Stimulated activated CD4-positive, alpha-beta T cell treated with anti-CD3 and anti-CD28 coated beads, Interleukin-1b, Interleukin-23, amount 100 ng/mL, for 1 hour (primary cell): ENCODE results near the gene KIF13A.
"Not testable (repeated sequence)": the region's sequence is repeated elsewhere in the genome, so short reads cannot be mapped to it uniquely, and the experiment has no call there.

Source experiments
- DNase-seq, 2 donors: peaks; one replicate each; pipeline ENCODE4 v3.0.0-alpha.2; 2020; ENCODE audit warnings: low read depth in 2 of 2

Gene KIF13A

DNA sequence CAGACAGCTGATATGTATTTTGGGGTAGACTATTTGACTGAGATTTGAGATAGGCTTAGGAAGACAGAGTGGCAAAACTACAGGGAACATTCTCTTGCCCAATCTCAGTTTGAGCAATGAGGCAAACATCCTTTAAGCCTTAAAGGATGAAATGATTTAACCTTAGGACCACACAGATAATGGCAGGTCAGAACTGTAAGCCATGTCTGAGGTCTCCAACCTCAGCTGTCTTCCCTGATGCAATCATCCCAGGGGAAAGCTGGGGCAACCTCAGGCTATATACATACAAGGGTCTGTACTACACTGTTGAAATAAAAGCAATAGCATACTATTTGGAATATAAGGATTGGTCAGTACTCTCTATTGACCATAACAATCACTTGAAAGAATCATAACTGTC, 196.9 kb downstream of the KIF13A start:
- DNase-seq = no peak

DNA sequence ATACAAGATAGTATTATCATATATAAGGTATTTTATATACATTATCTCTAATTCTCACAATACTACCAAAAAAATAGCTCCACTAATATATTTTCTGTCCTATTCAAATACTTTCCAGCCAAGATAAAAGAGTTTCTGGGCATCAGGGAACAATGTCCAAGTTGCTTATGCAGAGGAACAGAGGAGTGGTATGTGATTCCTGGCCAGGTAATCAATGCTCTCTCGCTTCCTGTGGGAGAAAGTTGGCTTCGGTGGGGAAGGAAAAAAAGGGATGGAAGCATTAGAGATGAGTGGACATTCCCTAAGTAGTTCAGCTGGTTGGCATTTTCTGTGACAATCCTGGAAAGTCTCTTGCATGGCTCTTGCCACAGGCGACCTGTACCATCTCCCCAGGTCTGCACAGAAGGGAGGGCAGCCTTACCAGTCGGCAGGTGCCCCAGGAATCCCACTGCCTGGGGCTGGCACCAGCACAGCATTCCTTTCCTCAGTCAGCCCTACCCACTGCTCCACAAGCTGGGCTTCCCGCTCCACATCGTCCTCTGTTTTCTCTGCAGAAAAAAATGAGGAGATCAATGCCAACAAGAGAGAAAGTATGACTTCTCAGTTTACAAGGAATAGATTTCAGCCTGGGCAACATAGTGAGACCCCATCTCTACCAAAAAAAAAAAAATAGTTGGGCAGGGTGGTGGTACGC, 202.2 kb downstream of the KIF13A start:
- DNase-seq = no peak

DNA sequence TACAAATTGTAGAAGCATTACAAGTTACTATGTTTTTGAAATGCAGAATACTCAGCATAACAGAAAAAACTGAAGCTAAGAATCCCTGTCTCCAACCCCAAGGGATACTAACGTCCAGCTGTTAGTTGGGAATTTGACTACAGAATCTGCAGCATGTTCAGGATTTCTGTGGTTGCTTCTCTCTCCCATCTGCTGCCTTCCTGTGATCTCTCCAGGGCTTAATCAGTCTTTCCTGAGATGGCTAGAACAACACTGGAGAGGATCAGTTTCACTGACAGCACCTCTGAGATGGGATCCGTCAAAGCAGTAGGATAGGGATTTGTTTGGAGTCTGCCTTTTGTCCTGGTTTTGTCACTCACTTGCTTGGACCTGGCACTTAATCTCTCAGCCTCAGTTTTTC, 207.4 kb downstream of the KIF13A start:
- no peak for DNase-seq

DNA sequence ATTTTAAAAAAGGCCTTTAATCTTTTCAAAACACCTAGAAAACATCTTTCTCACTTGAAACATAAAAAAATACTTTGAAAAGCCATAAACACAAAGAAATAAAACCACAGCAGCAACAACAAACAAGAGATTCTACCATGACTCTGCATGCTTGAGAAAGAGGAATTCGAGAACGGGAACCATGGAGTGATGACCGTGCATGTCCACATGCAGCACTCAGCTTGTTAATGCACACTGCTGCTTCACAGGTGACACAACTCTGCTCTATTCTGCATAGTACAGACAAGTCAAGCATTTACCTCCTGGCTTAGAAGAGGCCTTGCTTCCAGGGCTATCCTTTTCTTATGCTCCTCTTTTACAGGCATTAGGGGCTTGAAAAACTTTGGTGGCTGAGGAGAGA, 215.8 kb downstream of the KIF13A start:
- no peak for DNase-seq

DNA sequence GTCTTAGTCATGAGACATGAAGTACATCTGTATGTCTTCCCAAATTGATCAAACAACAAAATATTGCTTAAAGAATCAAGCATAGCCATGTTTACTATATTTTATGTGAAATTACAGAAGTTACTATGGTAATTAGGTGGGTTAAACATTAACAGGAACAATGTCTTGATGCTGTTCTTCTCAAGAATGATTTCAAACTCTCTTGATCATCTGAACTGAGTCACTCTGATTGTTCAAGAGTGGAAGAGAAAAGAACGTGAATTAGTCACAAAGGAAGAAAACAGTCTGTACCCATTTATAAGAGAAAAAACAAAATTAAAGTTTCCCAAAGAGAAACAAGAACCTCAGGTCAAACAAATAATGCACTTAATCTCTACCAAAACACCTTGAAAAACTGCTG, 218.6 kb downstream of the KIF13A start:
- DNase-seq = no peak

DNA sequence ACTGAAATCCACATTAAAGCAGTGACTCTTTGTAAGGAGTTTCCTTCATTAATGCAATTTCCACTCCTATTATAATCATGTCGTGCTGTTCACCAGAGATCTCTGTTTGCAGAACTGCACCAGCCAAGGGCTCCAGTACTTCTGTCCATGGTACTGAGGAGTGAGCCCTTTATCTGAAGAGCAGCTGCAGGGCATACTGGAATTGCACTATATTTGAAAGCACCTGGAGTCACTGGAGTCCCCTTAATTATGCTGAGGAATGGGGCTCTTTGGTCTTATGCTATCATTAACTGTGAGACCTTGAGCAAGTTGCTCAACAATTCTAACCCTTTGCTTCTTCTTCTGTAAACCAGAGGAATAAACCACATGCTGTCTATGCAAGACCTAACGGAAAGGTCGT, 219.0 kb downstream of the KIF13A start:
- no peak for DNase-seq

DNA sequence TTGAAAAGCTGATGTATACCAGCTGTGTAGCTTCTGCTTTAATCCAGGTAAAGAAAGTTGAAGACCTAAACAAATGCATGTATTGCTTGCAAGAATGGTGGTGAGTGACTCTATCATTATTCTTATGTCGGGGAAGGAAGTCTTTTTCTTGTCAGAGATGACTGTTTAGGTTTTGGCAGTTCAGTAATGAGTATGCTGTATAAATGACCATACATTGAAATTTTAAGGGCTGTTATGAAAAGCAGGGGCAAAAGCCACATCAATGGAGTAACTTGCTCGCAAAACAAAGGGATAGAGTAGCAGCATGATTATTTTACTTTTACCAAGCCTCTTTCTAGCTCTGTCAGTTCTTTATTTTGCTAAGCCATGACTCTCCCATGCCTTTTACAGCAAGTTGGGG, 224.8 kb downstream of the KIF13A start:
- DNase-seq = no peak

DNA sequence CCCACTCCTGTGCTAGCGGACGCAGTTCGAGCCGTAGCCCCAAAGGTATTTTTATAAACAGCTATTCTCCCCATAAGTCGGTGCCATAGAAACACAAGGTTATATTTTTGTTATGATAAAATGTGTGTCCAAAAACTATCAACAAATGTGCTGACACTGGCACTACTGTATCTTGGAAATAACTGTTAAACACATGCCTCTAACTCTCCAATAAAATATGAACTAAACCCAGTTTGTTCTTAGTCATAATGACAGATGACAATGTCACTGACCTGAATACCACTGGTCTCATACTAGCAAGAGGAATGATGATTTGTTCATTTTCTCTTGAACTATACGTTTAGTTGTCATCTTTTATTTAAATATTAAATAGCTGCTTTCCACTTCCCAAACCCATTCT, 229.3 kb downstream of the KIF13A start:
- DNase-seq = no peak

DNA sequence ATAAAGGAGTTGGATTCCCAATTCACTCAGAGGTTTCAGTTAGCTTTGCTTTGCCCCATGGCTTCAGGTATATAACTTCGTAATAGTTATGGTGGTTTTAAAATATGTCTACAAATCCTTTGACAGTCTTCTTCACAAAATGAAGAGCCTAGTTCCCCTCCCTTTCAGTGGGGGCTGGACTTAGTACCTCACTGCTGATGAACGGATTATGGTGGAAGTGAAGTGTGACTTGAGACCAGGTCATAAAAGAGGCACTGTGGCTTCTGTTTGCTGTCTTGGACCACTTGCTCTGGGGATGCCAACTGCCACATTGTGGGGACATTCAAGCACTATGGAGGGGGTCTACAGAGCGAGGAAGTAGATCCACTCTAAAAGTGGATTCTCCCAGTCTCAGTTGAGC, 233.2 kb downstream of the KIF13A start:
- no peak for DNase-seq

DNA sequence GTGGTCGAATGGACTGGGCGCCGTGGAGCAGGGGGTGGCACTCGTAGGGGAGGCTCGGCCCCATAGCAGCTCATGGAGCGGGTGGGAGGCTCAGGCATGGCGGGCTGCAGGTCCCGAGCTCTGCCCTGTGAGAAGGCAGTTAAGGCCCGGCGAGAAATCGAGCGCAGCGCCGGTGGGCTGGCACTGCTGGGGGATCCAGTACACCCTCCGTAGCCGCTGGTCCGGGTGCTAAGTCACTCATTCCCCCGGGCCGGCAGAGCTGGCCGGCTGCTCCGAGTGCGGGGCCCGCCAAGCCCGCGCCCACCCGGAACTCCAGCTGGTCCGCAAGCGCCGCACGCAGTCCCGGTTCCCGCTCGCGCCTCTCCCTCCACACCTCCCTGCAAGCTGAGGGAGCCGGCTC, 242.1 kb downstream of the KIF13A start:
- not testable (repeated sequence) for DNase-seq

DNA sequence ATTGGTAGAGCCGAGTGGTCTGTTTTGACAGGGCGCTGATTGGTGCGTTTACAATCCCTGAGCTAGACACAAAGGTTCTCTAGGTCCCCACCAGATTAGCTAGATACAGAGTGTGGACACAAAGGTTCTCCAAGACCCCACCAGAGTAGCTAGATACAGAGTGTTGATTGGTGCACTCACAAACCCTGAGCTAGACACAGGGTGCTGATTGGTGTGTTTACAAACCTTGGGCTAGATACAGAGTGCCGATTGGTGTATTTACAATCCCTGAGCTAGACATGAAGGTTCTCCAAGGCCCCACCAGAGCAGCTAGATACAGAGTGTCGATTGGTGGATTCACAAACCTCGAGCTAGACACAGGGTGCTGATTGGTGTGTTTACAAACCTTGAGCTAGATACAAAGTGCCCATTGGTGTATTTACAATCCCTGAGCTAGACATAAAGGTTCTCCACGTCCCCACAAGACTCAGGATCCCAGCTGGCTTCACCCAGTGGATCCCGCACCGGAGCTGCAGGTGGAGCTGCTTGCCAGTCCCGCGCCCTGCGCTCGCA, 242.6 kb downstream of the KIF13A start:
- DNase-seq = not testable (repeated sequence)

DNA sequence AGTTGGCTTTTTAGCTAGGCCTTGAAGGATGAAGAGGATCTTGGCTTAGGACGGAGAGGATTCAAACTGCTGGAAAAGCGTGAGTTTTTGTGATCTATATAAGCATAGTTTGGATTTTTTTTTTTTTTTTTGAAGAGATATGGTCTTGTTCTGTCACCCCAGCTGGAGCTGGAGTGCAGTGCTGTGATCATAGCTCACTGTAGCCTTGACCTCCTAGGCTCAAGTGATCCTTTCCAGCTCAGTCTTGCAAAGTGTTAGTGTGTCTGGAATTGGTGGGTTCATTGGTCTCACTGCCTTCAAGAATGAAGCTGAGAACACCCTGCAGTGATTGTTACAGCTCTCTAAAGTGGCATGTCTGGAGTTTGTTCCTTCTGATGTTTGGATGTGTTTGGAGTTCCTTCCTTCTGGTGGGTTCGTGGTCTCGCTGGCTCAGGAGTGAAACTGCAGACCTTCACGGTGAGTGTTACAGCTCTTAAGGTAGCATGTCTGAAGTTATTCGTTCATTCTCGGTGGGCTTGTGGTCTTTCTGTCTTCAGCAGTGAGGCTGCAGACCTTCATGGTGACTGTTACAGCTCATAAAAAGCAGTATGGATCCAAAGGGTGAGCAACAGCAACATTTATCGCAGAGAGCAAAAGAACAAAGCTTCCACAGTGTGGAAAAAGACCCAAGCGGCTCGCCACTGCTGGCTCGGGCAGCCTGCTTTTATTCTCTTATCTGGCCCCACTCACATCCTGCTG, 243.2 kb downstream of the KIF13A start:
- no peak for DNase-seq

DNA sequence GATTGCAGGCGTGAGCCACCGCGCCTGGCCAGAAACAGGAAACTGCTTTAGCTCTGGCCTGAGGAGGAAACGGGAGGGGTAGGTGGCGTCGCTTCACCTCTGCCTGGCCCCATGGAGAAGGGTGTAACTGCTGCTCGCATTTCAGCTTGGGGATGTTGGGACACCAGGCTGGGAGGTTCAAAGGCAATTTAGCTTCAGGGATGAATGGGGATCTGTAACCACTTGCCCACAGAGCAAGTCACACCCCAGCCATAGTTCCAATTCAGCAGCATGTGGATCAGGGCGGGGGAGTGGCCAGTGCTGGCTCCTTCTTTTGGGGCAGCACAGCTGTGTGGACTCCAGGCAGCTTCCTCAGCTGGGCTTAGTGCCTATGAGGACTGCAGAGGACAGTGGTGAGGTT, 245.9 kb downstream of the KIF13A start:
- DNase-seq = no peak

DNA sequence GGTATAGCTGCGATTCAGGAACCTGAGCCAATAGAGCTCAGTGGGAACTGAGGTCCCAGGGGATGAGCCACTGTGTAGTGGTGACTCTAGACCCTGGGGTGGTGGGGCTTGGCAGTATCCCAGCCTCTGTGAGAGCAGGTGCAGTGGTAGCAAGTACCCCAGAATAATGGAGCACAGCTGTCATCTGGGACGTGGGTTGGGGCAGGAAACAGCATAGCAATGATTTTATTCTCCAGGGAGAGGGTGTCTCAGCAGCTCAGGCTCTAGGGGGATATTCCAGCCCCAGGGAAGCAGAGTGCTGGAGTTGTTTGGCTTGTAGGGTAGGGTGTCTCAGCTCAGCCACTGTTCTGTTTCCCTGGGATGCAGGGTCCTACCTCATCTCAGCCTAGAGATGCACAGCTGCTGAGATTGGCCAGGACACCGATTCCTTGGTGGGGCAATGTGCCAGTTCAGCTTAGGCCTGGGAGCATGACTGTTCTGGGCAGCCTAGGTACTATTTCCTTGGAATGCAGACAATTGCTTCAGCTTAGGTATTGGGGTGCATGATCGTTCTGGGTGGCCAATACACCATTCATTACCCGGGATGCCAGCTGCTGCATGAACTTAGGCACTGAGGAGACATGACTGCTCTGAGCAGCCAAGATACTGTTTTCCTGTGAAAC, 246.7 kb downstream of the KIF13A start:
- no peak for DNase-seq

DNA sequence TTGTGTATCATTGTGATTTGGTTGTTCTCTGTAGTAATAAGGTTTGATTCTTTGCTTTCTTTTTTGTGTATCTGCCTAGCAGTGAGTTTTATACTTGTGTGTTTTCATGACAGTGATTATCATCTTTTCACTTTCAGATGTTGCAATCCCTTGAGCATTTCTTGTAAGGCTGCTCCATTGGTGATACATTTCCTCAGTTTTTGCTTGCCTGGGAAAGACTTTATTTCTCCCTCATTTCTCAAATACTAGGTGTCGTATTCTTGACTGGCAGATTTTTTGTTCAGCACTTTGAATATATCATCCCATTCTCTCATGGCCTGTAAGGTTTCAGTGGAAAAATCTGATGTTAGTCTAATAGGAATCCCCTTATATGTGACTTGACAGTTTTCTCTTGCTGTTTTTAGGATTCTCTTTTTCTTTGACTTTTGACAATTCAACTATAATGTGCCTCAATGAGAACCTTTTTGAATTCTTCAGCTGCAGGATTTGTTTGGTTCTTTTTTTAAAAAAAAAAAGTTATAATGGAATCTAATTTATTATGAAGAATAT, 249.7 kb downstream of the KIF13A start:
- DNase-seq = no peak

DNA sequence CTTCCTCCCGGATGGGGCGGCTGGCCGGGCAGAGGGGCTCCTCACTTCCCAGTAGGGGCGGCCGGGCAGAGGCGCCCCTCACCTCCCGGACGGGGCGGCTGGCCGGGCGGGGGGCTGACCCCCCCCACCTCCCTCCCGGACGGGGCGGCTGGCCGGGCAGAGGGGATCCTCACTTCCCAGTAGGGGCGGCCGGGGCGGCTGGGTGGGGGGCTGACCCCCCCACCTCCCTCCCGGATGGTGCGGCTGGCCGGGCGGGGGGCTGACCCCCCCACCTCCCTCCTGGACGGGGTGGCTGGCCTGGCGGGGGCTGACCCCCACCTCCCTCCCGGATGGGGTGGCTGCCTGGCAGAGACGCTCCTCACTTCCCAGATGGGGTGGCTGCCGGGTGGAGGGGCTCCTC, 252.1 kb downstream of the KIF13A start:
- not testable (repeated sequence) for DNase-seq

DNA sequence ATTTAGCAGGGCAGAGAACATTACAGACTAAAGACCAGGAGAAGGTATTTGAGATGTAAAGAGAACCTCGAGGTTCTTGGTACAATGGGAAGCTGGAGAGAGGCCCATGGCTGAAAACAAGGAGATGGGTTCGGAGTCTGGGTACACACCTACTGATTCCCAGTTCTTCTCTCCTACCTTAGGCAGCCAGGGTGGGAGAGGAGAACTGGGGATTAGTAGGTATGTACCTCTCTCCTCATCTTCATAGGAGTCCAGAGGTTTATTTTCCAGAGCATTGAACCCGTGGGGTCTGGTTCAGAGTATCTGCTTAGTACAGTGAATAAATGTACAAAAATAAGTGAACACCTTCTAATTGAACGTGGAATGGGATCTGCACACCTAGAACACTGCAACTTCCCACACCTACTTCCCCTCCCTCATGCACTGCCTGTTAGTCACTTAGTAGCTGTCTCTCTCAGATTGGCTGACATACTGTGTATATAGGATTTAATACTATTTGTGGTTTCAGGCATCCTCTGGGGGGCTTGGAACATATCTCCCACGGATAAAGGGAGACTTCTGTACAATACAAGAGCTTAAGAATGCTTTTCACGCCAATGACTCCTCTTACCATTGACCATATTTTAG, 257.2 kb downstream of the KIF13A start:
- DNase-seq = no peak

DNA sequence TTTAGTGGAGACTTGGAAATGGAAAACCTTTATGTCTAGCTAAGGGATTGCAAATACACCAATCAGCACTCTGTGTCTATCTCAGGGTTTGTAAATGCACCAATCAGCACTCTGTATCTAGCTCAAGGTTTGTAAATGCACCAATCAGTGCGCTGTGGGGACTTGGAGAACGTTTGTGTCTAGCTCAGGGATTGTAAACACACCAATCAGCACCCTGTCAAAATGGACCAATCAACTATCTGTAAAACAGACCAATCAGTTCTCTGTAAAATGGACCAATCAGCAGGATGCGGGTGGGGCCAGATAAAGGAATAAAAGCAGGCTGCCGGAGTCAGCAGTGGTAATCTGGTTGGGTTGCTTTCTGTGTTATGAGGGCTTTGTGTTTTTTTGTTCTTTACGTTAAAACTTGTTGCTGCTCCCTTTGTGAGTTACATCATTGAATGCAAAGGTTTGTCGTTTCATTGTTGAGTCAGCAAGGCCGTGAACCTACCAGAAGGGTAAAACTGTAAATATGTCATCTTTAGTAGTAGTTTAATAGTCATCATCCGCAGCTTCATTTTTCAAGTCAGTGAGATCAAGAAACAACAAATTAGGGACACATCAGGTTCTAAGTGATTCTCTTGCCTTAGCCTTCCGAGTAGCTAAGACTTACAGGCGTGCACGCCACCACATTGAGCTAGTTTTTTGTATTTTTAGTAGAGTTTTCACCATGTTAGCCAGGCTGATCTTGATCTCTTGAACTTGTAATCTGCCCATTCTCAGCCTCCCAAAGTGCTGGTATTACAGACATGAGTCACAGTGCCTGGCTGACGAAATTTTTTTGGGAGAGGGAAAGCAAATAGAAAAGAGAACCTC, 258.0 kb downstream of the KIF13A start:
- DNase-seq = no peak

DNA sequence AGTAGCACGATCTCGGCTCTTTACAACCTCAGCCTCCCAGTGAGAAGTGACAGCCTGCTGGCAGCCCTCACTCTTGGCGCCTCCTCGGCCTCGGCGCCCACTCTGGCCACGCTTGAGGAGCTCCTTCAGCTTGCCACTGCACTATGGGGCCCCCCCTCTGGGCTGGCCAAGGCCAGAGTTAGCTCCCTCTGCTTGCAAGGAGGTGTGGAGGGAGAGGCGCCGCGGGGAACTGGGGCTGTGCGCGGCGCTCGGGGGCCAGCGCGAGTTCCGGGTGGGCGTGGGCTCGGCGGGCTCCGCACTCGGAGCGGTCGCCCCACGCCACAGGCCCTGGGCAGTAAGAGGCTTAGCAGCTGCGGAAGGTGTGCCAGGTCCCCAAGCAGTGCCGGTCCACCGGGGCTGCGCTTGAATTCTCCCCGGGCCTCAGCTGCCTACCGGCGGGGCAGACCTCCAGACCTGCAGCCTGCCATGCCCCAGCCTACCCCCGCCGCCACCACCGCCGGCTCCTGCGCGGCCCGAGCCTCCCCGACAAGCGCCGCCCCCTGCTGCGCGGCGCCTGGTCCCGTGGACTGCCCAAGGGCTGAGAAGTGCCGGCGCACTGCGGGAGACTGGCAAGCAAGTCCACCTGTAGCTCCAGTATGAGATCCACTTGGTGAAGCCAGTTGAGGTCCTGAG, 258.7 kb downstream of the KIF13A start:
- DNase-seq = no peak

DNA sequence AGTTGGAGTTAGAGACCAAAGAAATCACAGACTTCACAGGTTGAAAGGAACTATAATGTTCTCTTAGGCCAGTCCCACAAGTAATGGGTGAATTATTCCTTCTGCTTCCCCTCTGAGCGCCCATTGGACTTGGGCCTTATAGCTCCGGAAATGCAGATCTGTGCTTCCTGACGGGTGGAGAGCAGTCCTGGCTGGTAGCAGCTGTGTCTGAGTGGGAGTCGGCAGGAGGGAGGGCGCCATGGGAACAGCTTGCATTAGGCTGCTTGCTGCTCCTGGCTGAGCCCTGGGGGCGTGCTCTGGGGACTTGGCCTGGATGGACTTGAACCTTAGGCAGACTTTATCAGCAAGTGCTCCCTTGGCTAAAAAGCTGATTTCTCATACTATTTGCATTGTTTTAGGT, 262.4 kb downstream of the KIF13A start:
- no peak for DNase-seq

DNA sequence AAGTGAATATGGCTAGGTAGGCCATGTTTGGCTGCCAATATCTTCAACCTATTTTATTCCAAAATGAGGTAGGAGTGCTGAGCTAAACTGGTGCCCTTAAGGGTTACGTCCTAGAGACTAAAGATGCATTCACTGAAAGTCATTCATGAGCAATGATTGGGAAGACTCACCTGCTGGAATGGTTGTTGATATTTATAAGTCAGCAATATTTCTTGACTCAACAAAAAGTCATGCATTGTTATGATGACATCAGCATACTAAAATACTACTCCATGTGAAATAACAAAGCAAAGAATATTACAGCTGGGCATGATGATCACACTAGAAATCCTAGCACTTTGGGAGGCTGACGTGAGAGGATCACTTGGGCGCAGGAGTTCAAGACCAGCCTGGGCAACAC, 263.1 kb downstream of the KIF13A start:
- DNase-seq = no peak
